ENCODE data around the gene ZNF446.
"Not testable (repeated sequence)": the region's sequence is repeated elsewhere in the genome, so short reads cannot be mapped to it uniquely, and the experiment has no call there.

ZNF446 gene

DNA sequence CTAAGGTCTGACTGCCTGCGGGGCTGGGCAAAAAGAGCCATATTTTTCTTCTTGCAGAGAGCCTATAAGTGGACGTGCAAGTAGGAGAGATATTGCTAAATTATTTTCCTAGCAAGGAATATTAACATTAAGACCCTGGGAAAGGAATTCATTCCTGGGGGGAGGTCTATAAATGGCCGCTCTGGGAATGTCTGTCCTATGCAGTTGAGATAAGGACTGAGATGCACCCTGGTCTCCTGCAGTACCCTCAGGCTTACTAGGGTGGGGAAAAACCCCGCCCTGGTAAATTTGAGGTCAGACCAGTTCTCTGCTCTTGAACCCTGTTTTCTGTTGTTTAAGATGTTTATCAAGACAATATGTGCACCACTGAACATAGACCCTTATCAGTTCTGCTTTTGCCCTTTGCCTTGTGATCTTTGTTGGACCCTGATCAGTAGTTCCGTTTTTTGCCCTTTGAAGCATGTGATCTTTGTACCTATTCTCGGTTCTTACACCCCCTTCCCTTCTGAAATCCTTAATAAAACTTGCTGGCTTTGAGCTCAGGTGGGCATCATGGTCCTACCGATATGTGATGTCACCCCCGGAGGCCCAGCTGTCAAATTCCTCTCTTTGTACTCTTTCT lies 31.6 kb downstream of the ZNF446 start:
- FAIRE-seq, result not testable (repeated sequence)

DNA sequence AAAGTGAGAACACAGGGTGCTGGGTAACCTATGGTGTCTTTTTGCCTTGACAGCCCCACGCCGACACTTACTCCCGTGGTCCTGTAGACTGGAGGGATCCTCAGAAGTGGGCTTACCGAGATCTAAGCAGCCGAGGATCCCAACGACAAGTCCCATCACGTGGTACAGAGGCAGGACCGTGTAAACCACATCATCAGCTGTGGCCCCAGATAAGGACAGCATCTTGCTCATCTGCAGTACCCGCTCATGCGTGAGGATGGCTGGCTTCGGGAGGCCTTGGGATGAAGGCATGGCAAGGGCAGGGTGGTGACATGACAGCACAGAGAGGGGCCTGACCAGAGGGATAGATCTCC lies 33.6 kb downstream of the ZNF446 start:
- no peak for FAIRE-seq

DNA sequence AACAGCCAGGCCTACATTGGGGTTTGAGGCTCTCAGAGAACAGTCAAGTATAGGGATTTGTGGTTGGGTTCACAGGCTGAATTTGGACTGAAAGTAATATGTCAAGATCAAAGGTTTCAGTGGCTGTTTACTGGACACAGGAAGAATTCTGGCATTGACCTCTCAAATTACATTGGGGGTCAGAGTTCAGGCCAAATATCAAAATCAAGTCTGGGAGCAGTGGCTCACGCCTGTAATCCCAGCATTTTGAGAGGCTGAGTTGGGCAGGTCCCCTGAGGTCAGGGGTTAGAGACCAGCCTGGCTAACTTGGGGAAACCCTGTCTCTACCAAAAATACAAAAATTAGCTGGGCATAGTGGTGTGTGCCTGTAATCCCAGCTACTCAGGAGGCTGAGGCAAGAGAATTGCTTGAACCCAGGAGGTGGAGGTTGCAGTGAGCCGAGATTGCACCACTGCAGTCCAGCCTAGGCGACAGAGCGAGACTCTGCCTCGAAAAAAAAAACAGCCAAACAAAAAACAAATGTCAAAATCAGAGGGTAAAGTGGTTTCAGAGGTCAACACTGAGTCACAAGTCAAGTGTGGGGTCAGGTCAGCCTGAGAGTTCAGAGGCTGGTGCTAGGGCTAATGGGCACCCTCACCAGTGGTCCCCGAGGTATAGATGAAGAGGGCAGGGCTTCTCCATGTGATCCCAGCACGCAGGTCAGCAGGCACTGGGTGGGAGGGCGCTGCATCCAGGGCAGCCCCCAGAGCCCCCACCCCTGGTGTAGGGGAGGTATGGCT lies 34.1 kb downstream of the ZNF446 start:
- FAIRE-seq, result no peak

DNA sequence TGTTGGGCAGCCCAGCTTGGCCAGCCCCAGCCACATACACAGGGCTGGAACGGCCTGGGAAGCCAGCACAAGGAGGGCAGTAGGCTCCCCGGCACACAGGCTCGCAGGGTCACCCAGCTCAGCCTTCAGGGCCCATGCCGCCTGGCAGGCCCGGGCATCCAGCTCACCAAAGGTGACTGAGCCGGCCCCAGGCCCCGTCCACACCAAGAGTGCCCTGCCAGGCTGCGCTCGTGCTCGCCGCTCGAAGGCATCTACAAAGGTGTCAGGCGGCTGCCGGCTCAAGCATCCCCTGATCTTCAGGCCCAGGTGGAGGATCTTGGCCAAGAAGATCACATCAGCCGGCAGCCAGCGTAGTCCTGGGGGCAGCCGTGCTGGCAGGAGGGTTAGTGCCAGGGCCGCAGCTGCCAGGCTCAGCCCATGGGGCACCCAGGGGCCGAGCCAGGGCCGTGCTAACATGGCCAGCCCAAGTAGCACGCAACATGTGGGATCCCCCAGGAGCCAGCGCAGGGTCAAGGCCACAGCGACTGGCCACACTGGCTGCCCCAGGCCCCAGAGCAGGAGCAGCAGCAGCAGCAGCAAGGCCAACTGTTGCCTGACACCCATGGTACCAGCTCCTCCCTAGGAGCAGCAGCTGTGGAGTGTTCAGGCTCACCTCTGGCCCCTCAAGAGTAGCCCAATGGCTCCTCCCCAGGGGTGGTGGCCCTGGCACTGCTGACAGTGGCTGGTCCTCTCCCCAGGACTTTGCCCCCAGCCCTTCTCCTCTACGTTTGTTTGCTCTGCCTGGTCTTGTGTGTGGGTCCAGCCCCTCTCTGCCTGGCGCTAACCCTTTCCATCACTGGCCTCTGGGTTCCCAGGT lies 35.4 kb downstream of the ZNF446 start, which contains the start of gene SLC27A5:
Gene SLC27A5 (minus strand): TSS at position 640 of the 856 bp plus-strand sequence. CDS start 37 bp downstream, at position 603.
- FAIRE-seq, result no peak

DNA sequence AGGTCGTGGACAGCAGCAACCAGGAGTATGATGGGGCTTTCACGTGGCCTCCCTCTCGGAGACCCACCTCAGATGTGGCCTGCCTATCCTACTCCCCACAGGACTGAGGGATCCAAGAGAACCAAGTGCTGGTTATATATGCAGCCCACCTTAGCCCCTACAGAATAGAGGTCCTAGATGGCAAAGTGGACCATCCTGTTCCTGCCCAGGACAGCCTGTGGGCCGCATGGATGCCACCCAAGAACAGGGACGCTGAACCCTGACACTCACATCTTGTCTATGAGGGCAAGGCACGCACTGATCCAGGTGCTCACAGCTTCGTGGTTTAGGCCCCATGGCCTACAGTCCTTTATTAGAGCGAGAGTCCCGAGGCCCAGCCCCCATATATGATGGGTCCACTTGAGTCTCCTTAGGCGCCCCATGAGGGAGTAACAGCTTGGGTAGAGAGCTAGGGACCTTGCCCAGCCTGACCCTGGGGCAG lies 37.1 kb downstream of the ZNF446 start:
- no peak for FAIRE-seq

DNA sequence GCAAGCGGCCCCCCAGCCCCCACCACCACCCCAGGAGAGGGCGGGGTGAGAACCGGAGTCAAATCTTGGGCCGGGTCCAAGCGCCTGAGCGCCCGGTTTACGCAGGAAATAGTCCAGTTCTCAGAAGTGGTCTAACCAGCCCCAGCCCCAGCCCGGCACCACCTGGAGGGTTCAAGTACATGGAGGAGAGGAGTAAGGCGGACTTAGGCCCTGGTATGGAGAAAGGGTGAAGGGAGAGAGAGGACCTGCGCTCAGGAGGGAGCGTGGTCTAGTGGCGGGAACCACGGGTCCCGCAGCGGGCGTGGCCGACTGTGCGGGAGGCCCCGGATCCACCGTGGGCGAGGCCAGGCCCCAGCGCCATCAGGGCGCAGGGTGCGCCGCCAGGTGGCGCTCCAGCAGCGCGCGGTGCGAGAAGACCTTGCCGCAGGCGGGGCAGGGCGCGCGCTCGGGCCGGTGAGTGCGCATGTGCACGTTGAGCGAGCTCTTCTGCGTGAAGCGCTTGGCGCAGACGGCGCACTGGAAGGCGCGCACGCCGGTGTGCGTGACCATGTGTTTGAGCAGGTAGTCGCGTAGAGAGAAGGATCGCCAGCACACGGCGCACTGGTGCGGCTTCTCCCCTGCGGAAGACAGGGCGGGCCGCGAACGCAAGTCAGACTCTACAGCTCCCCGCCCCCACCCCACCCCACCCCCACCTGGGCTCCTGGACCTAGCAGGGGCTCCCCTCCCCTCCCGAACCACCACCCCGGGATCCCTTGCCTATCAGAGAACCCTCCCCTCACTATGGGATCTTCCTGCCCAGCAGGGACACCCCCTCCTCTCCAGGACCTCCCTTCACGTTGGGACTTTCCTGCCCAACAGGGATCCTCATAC lies 37.8 kb downstream of the ZNF446 start:
- FAIRE-seq, result no peak

DNA sequence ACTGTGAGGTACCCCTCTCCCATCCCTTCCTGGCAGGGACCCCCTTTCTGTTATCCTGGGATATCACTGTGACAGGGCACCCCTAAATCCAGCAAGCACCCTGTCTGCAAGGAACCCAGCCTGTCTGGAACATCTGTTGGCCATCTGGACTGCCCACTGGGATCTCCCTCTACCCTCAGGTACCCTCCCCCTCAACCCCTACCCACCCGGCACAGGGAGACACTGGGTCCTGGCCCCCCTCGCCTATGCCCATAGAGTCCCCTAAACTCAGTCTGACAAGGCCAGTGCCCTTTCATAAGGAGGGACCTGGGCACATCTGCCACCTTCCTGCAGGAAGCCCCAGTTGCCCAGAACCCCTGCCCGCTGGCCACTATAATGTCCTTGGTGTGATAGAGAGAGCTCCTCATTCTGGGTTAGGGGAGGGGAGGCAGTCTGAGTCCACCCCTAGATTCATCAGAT lies 38.4 kb downstream of the ZNF446 start:
- FAIRE-seq, result no peak

DNA sequence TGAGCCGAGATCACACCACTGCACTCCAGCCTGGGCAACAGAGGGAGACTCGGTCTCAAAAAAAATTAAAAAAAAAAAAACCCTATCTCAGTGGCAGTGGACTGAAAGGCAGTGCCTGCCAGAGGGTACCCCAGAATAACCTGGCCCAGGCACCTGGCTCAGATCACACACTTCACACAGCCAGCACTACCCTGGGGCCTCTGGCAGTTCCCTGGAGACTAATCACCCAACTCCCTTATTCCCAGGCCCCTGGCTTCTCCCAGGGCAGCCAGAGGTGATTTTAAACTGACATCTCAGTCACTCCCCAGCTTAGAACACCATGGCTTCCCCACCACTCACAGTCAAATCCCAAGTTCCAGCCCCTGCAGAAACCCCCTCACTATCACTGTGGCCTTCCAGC lies 39.1 kb downstream of the ZNF446 start:
- no peak for FAIRE-seq

DNA sequence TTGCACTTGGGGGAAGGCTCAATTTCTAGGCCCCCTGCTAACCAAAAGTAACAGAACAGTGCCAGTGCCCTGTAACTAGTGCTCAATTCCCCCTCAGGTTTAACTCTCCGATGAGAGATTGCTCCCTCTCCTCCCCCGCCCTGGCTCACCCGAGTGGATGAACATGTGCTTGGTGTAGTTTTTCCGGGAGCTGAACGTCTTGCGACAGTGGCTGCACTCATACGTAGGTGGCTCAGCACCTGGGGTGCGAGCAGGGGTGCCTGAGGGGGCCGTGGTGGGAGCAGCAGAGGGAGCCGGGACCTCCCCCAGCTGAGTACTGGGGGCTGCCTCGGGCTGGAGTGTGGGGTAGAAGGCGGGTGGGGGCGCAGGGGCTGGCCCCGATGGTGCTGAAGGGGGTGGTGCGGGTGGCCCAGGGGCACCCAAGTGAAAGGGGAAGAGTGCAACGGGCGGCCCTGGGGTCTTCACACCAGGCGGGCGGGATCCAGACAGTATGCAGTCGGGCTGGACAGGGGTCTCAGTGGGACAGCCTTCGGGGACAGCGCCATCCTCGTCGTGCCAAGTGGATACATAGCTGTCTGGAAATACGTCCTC lies 40.2 kb downstream of the ZNF446 start:
- no peak for FAIRE-seq

DNA sequence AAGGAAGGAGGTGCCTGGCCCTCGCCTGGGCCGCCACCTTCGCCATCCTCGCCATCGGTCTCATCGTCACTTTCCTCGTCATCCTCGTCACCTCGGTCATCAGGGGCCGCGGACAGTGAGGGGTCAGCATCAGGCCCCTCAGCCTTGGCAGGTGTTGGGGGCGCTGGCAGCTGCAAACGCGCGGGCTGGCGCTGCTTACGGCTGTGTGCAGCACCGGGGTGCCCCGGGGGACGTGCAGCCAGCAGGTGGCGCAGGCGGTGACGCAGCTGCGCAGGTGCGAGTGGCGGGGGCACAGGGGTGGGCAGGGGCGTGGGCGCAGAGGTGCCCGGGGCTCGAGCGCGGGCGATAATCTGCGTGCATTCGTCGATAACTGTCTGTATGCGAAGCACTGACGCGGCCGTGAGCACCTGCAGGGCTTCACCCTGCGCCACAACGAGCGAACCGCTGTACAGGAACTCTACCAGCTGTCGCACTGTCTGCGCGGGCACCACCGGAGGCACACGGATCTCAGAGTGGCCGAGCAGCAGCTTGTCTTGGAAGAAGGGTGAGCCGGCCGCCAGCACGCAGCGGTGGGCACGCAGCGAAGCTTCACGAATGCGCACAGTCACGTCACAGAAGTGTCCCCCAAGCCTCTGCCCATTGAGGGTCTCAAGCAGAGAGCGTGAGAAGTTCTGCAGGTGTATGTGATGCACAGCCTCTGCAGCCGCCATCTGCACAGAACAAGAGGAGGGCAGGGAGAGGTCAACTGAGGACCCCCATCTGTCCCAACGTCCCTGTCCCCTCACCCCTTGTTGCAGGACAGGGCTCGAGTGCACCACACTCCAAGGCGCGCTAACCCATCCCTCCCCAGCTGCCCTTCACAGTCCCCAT lies 41.0 kb downstream of the ZNF446 start:
- no peak for FAIRE-seq

DNA sequence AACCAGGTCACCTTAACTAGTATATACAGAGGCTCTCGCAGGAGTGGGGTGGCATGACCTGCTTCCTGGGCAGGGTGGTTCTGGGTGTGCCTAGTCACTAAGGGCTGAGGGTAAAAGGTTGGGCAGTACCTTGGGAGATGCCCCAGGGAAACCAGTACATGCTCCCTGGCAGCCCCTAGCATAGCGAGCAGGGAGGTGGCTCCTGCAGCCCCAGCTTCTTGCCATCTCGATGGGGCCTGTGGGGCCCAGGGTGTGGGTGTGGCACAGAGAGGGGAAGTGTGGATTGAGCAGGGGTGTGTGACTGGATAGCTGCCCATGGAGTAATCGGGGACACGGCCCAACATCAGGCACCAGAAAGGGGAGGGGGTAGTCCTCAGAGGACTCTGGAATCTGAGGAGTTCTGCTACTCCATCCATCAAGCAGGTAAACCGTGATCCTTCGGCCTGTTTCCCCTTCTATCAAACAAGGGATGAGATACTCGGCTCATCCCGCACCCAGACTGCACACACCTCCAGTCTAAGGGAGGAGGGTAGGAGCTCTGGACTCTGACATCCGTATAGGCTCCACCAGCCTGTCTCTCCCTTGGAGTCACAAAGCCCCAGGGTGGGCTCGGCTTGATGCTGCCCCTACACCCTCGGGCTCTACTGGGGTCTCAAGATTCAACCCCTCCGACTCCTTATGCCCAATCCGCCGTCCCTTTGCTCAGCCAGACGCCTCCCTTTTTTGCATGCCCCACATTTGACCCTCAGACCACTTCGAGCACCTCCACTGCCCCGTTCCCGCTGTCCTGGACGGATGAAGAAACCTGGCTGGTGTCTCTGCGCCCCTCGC lies 42.3 kb downstream of the ZNF446 start:
- FAIRE-seq, result no peak

DNA sequence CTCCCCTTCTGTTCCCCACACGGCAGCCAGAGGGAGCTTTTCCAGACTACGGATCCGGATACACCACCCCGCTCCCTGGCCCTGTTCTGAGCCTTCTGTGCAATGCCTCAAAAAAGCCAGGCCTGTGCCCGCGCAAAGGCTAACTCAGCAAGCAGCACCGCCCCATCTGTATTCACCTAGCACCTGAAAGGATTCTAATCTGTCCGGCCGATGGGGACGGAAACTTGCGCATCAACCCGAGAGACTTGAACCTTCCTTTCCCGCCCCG lies 42.9 kb downstream of the ZNF446 start:
- no peak for FAIRE-seq

DNA sequence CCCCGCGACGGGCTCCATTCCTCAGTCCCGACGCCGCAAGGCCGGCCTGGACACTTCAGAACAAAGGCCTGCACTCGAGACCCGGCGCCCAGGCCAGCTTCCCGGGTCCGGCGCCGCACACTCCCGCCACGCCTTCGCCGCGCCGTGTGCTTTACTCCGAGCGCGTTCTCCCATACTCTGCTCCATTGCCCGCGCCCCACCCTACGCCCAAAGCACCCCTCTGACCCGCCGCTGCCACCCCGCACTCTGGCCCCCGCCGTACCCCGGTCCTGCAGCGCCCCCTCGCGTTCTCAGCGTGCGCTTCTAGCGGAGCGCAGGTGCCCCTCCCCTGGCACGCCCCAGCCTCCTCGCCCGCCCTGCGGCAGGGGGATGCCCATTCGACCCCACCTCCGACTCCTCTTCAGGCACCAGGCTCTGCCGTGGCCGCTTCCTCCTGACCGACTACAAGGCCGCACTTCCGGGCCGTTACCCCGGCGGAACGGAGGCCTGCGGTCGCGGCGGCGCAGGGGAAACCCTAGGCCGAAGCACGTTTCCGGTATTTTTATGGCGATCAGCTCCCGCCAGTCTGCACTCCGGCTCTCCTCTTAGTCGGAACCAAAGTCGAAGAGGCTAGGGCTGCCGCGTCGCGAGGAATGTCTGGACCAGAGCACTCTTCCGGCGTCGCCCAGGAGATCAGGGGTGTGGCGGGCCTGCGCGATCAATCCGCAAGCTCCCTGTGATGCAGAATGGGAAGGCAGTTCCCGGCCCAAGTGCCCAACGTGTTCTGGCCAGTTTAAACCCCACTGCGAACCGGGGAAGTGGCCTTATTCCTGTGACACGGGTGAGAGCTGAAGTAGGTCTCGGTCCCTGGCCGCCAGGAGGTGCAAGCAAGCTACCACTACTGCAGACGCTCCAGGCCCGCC lies 43.5 kb downstream of the ZNF446 start, which contains the start of gene ZBTB45:
Gene ZBTB45 (minus strand): TSS at position 456 of the 902 bp plus-strand sequence. CDS start 2,137 bp downstream, outside the sequence.
- FAIRE-seq, result peak; percentile 48

DNA sequence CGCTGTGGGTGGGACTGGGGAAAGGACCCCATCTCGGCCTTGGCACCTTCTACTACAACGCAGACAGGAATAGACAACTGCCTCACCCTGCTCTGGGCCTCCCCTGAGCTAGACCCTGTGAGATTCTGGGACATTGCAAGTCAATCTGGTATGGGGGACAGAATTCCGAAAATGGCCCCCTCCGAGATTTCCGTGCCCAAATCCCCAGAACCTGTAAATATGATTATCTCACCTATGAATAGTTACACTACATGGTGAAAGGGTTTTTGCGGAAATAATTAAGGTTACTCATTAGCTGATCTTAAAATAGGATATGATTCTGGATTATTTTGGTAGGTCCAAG lies 44.1 kb downstream of the ZNF446 start:
- FAIRE-seq, result no peak

DNA sequence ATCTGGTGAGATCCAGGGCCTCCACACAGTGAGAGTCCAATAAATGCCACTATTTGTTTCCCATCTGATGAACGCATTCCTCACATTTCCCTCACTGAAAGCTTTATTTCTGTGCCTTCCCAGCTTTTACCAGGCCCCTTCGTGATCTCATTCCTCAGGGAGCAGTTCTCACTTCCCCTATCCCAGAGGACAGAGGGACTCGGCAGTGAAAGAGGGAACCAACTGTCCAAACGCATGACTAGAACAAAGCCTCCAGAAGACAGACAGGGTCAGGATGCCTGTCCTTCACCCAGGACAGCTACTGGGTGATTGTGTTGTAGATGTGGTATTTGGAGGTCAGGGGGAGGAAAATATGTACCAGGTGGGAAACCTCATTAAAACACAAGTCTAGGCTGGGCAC lies 45.5 kb downstream of the ZNF446 start:
- FAIRE-seq, result no peak

DNA sequence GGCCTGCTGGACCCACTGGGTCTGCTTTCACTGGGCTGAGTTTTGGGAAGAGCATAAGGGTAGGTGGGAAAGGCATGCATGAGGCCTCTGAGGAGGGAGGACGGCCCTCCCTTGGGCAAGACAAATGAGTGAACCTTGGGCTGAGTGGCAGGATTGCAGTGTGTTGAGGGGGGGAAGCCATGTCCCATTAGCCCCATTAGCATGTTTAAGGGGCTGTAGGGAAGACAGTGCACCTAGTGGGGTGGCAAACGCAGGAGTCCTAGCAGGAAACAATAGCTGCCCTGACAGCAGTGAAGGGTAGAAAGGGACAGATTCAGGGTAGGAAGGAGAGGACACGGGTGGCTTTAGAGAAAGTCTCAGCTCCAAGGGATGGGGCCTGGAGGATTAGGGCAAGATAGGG lies 46.6 kb downstream of the ZNF446 start:
- FAIRE-seq, result no peak

DNA sequence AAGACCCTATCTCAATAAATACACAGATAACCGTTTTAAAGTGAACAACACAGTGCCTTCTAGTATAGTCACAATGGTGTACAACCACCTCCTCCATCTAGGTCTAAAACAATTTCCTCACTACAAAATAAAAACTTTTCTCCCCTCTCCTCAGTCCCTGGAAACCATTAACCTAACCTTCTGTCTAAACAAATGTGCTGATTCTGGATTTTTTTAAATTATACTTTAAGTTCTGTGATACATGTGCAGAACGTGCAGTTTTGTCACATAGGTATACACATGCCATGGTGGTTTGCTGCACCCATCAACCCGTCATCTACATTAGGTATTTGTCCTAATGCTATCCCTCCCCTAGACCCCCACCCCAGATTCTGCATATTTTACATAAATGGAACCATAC lies 53.3 kb downstream of the ZNF446 start:
- FAIRE-seq, result no peak

Data from A204.1 (cell line).